NCI-H345 treated with DMSO at 0.1 percent for 48 hours (cell line): ENCODE measurements around the gene EVL.
"Not testable (repeated sequence)": the region's sequence is repeated elsewhere in the genome, so short reads cannot be mapped to it uniquely, and the experiment has no call there.

Source experiments
- DNase-seq: peaks from one replicate; lab custom pipeline; 2025; ENCODE audit not compliant: unreplicated experiment; lab: John Stamatoyannopoulos, UW

The EVL gene

DNA sequence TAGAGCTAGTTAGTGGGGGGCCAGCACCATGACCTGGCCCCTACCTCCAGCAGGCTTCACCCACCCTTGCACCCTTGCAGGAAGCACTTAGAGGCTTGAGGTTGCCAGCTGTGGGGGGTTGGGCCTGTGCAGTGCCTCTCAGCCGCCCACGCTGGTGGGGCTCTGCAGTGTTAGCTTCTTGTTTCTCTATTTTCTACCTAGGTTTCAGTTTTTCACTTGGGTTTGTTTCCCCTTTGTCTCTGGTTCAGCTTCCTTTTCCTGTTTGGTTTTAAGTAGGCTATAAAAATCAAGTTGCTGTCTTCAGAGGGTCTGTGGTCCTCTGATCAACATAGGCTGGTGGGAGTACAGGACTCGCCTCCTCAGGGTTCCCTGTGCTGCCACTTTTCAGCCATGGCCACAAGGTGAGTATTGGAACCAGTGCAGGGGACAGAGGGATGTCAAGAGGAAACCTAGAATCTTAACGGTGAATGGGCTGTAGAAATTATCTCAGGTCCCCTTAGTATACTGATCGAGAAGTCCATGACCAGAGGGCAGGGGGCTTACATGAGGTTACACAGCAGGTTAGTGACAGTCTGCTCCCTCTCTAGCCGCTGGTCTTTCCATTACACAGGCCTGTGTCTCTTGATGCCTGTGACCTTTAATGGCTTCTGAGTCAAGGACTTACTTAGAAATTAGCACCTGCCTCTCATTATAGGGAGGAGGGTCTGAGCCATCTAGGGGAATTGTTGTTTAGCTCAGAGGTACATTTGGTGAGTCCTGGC, at the start of gene EVL:
Gene EVL (plus strand): TSS at position 312 of the 761 bp plus-strand sequence. CDS start 79 bp downstream, at position 391.
- DNase-seq: no peak

DNA sequence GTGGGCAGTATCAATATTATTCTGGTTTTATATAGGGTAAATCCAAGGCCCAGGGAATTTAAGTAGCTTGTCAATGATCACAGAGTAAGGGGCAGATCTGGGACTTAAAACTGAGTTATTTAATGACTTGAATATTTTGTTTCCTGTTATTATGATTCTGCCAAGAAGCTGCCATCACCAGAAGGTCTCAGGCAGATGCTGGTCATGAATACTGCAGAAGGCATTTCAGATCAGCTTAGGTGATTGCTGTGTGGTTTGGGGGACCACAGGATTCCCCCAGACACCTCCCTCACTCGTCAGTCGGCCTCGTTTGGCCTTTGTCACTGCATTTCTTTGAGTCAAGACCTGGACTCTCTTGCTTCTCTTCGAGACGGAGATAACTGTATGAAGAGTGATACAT, 47.7 kb upstream of the EVL start:
- DNase-seq: no peak

GRCh38 chr14:100018054-100018453, 47.2 kb upstream of the EVL start:
- no peak for DNase-seq

GRCh38 chr14:100018482-100018881, 46.7 kb upstream of the EVL start:
- no peak for DNase-seq

DNA sequence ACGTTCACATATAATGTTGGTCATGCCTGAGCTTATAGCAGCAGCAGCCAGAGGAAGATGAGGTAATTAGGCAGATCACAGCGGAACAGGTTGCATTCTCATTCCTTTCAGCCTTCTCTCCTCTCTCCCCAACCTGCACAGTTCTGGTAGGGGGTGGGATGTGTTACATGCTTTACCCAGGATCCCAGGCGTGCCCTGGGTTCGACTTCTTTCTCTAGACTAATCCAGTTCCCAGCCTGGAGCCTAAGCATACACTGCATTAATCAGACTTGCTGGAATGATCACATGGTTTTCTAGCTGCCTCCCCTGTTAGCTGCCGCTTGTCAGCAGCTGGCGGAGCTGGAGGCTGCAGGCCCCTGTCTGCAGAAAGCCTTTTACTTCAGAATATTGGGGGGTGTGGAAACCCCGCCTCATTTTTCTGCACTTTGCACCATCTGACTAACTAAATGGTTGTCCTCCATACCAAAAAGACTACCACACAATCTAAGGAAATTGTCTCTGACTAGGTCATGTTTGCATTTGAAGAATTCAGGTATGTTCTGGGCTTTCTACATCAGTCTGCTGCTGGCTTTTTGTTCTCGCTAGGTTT, 46.0 kb upstream of the EVL start:
- no peak for DNase-seq

DNA sequence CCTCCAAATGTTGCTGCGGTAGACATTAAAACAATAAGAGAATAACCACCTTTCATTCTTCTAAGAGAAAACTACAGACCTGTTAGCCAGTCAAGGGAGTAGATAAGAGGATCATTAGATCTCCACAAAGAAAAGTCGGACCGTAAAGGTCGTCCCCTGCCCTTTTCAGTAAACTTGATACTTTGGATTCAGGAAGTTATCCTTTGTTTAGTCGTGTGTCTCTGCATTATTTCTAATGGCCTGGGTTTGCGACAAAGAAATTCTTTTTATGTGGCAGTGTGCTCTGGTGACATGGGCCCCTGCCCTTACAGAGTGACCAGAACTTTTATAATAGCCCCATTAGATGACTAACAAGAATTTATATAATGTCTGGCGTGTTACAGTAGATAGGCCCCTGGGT, 44.6 kb upstream of the EVL start:
- DNase-seq: no peak

GRCh38 chr14:100022772-100023451, 42.3 kb upstream of the EVL start:
- DNase-seq: no peak

DNA sequence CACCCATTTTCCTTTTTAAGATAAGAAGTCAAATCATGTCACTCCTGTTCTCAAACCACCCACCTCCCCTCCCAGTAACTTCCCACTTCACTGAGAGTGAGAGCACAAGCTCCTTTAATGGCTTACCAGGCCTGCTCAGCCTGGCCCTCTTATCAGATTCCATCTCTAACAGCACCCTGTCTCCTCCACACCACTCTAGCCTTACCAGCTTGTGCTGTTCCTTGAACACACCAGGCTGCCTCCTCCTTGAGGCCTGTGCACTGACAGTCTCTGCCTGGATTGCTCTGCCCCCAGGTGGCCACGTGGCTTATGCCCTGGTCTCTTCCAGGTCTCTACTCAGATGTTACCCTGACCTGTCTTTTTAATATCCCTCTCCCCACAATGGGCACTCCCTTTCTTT, 40.1 kb upstream of the EVL start:
- DNase-seq: no peak

- DNase-seq: no peak
Observed at GRCh38 chr14:100027771-100028490, 37.3 kb upstream of the EVL start.

GRCh38 chr14:100028990-100029677, 36.1 kb upstream of the EVL start:
- DNase-seq: no peak

DNA sequence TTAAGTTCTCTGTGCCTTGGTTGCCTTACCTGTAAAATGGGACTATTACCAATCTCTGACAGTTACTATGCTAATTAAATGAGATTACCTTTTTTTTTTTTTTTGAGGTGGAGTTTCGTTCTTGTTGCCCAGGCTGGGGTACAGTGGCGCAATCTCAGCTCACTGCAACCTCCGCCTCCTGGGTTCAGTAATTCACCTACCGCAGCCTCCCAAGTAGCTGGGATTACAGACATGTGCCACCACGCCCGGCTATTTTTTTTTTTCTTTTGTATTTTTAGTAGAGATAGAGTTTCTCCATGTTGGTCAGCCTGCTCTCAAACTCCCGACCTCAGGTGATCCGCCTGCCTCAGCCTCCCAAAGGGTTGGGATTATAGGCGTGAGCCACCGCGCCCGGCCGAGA, 35.2 kb upstream of the EVL start:
- not testable (repeated sequence) for DNase-seq

GRCh38 chr14:100030452-100031153, 34.6 kb upstream of the EVL start:
- no peak for DNase-seq

GRCh38 chr14:100031506-100032281, 33.5 kb upstream of the EVL start:
- no peak for DNase-seq

DNA sequence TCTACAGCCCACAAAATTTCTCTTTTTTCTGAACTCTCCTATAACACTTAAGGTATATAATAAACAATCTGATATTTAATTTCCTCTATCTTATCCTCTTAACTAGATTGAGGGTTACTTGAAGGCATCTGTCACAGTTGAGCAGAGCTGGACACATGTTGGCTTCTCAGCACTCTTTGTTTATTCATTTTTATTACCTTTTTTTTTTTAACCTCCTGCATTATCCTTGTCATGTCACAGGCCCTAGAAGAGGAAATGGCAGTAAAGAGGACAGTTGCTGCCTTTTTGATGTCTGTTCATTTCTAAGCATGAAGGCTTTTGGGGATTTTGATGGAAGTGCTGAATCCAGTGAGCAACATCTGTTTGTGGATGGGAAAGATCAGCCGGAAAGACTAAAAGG, 32.5 kb upstream of the EVL start:
- DNase-seq: no peak

GRCh38 chr14:100033347-100034075, 31.7 kb upstream of the EVL start:
- no peak for DNase-seq

DNA sequence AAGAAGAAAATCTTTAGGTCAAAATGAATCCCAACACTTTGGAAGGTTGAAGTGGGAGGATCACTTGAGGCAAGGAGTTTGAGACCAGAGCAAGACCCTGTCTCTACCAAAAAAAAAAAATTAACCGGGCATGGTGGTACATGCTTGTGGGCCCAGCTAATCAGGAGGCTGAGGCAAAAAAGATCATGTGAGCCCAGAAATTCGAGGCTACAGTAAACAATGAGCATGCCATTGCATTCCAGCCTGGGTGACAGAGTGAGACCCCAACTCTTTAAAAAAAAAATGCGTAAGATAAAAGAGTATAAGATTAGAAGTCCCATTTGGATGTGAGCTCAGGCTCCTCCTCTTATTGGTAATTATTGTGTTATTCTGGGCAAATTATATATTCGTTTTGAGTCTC, 30.8 kb upstream of the EVL start:
- no peak for DNase-seq

DNA sequence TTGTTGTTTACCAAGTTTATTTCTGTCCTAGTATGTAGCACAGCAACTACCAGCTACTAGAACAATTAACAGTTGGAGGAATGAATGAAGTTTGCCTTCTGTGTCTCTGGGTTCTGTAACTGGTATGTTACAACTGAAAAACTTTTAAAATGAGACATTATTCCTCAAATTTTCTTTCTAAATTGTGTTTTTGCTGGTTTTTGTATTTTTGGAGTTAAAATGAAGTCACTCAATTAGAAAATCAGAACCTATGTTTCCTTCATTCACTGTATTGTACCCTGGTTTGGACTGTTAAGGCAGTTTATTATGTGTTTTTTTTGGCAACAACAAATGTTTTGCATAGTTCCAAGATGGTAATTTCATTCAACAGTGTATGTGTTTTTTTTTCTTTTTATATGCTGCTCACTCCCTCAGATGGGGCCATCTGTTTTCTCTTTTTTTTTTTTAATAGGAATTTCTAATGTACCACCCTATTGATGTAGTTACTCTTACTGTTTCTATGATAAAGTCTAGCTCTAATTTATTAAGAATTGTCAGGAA, 30.2 kb upstream of the EVL start:
- DNase-seq: no peak

DNA sequence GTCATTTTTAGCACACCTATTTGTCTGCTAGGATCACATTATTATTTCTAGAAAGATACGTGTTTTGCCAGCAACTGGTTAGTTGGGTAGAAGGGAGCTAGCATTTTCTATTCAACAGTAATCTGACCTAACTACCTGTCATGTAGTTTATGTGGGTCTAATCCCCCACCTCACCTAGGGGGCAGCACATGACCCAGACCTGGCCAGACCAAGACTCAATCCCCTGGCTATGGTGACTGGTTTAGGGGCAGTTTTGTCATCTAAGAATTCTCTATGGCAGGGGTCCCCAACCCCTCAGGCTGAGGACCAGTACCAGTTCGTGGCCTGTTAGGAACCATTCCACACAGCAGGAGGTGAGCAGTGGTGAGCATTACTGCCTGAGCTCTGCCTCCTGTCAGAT, 29.5 kb upstream of the EVL start:
- DNase-seq: no peak

- no peak for DNase-seq
Observed at GRCh38 chr14:100037353-100037752, 27.9 kb upstream of the EVL start.
